GM18526 (cell line): ENCODE data around the gene PRRG2.

Experiments used
- POLR2A ChIP-seq: IDR thresholded peaks from 3 replicates; pipeline ENCODE4 v1.6.1; 2011; ENCODE audit not compliant: insufficient read length; ENCODE audit errors: extremely low read depth

The PRRG2 gene

GRCh38 chr19:49570138-49570856 is 10.8 kb upstream of the PRRG2 start:
- TF ChIP-seq POLR2A: no peak

GRCh38 chr19:49570997-49571676 is 10.0 kb upstream of the PRRG2 start:
- no peak for TF ChIP-seq POLR2A

GRCh38 chr19:49573009-49573408 is 8.1 kb upstream of the PRRG2 start:
- TF ChIP-seq POLR2A: no peak

- TF ChIP-seq POLR2A: no peak
Measured at GRCh38 chr19:49573425-49573824, 7.7 kb upstream of the PRRG2 start.

- no peak for TF ChIP-seq POLR2A
Measured at GRCh38 chr19:49574206-49574755, 6.8 kb upstream of the PRRG2 start.

GRCh38 chr19:49579193-49579592 is 1.9 kb upstream of the PRRG2 start:
- no peak for TF ChIP-seq POLR2A

GRCh38 chr19:49579947-49580263 is 1.2 kb upstream of the PRRG2 start:
- TF ChIP-seq POLR2A: no peak

- TF ChIP-seq POLR2A: peak; percentile 98
Measured at GRCh38 chr19:49580264-49581006, 681 bp upstream of the PRRG2 start, which contains the start of gene NOSIP. Gene NOSIP, minus strand, starts transcription at chr19:49580556. Its CDS starts 19,865 bp downstream, at chr19:49560691.

- no peak for TF ChIP-seq POLR2A
Measured at GRCh38 chr19:49583239-49583638, 2.1 kb downstream of the PRRG2 start.

- TF ChIP-seq POLR2A: no peak
Measured at GRCh38 chr19:49585023-49585422, 3.9 kb downstream of the PRRG2 start.

- no peak for TF ChIP-seq POLR2A
Measured at GRCh38 chr19:49587227-49587626, 6.1 kb downstream of the PRRG2 start.

GRCh38 chr19:49588365-49589122 is 7.4 kb downstream of the PRRG2 start:
- no peak for TF ChIP-seq POLR2A

- no peak for TF ChIP-seq POLR2A
Measured at GRCh38 chr19:49589502-49589905, 8.4 kb downstream of the PRRG2 start.

- TF ChIP-seq POLR2A: peak; percentile 90
Measured at GRCh38 chr19:49590071-49590970, 9.2 kb downstream of the PRRG2 start.
